22Rv1 (cell line): ENCODE measurements around the gene AKR1C8.
"Not testable (repeated sequence)": the region's sequence is repeated elsewhere in the genome, so short reads cannot be mapped to it uniquely, and the experiment has no call there.

Experiments
- CTCF ChIP-seq: fragments of 450-650 bp; IDR thresholded peaks from 2 replicates; pipeline ENCODE4 v1.5.1; 2017; ENCODE audit warnings: mild to moderate bottlenecking
- ZFX ChIP-seq: fragments of 450-650 bp; IDR thresholded peaks from 2 replicates; pipeline ENCODE4 v1.6.1; 2017; ENCODE audit warnings: antibody characterized with exemption, borderline replicate concordance

GRCh38 chr10:5137699-5138098, 47.3 kb downstream of the AKR1C8 start:
- TF ChIP-seq CTCF, ZFX: not testable (repeated sequence)
